Measurements from ENCODE around the gene WDR27. TPM values are rescaled to one million over a fixed set of nuclear protein-coding genes. Genes with fewer than 3 reads are reported as not detected.
"Not testable (repeated sequence)": the region's sequence is repeated elsewhere in the genome, so short reads cannot be mapped to it uniquely, and the experiment has no call there.

Gene WDR27
- polyA plus RNA-seq, 1 donor from 2014 or later: 8.6 TPM

GRCh38 chr6:169722362-169723199 is 20.8 kb upstream of the WDR27 start:
- Mint-ChIP-seq H3K4me1 (peaks cover 11 to 27% (median 24%) of the 10 kb centered on the region in 3 donors), H3K27me3 (no peaks in the 10 kb centered on the region), H3K9me3 (no peaks in the 10 kb centered on the region), H3K36me3 (no peaks in the 10 kb centered on the region), H3K4me3 (peak overlapping the region; percentile 91 to 97 (median 94)), H3K27ac (peak overlapping the region; percentile 91 to 99 (median 92))

GRCh38 chr6:169720207-169720855 is 18.5 kb upstream of the WDR27 start:
- Mint-ChIP-seq H3K27ac (peak overlapping the region in 2 of 3 donors; percentile 29 to 62), H3K27me3 (no peaks in the 10 kb centered on the region), H3K4me1 (peaks cover 11 to 27% (median 21%) of the 10 kb centered on the region in 3 donors), H3K36me3 (peaks cover 3% of the 10 kb centered on the region), H3K4me3 (peak overlapping the region in 1 of 4 donors; percentile 84), H3K9me3 (no peaks in the 10 kb centered on the region)

GRCh38 chr6:169719117-169719516 is 17.3 kb upstream of the WDR27 start:
- Mint-ChIP-seq H3K27me3 (no peaks in the 10 kb centered on the region), H3K27ac (peak overlapping the region in 1 of 3 donors; percentile 10), H3K4me3 (no peak overlapping the region), H3K9me3 (no peaks in the 10 kb centered on the region), H3K4me1 (peaks cover 9 to 28% (median 17%) of the 10 kb centered on the region in 3 donors), H3K36me3 (peaks cover 3% of the 10 kb centered on the region)

- Mint-ChIP-seq H3K4me1 (peaks cover 2 to 12% (median 2%) of the 10 kb centered on the region in 3 donors), H3K36me3 (peaks cover 3% of the 10 kb centered on the region), H3K4me3 (no peak overlapping the region), H3K9me3 (no peaks in the 10 kb centered on the region), H3K27me3 (no peaks in the 10 kb centered on the region), H3K27ac (no peak overlapping the region)
These were observed 12.8 kb upstream of the WDR27 start for GRCh38 chr6:169714595-169714994.

GRCh38 chr6:169714178-169714577 is 12.3 kb upstream of the WDR27 start:
- Mint-ChIP-seq H3K4me3 (no peak overlapping the region), H3K36me3 (peaks cover 3% of the 10 kb centered on the region)

GRCh38 chr6:169710009-169710408 is 8.2 kb upstream of the WDR27 start:
- Mint-ChIP-seq H3K4me3 (no peak overlapping the region), H3K9me3 (no peaks in the 10 kb centered on the region), H3K36me3 (no peaks in the 10 kb centered on the region), H3K27ac (no peak overlapping the region), H3K27me3 (no peaks in the 10 kb centered on the region), H3K4me1 (peaks cover 20 to 22% (median 21%) of the 10 kb centered on the region in 3 donors)

More at GRCh38 chr6:169714178-169714577, 12.3 kb upstream of the WDR27 start:
- Mint-ChIP-seq H3K27ac (no peak overlapping the region), H3K4me1 (peaks cover 4 to 8% (median 5%) of the 10 kb centered on the region in 3 donors), H3K9me3 (no peaks in the 10 kb centered on the region), H3K27me3 (no peaks in the 10 kb centered on the region)

- no peaks in the 10 kb centered on the region for H3K27me3 Mint-ChIP-seq
- H3K4me1 Mint-ChIP-seq: peaks cover 23 to 24% (median 24%) of the 10 kb centered on the region in 3 donors
- H3K9me3 Mint-ChIP-seq: no peaks in the 10 kb centered on the region
- no peak overlapping the region for H3K27ac Mint-ChIP-seq
- no peaks in the 10 kb centered on the region for H3K36me3 Mint-ChIP-seq
- no peak overlapping the region for H3K4me3 Mint-ChIP-seq
These were observed 7.5 kb upstream of the WDR27 start for GRCh38 chr6:169709293-169709692.

- peaks cover 36 to 38% (median 37%) of the 10 kb centered on the region in 3 donors for H3K4me1 Mint-ChIP-seq
- no peaks in the 10 kb centered on the region for H3K36me3 Mint-ChIP-seq
- H3K27ac Mint-ChIP-seq: no peak overlapping the region
- H3K9me3 Mint-ChIP-seq: no peaks in the 10 kb centered on the region
- H3K4me3 Mint-ChIP-seq: no peak overlapping the region
- H3K27me3 Mint-ChIP-seq: no peaks in the 10 kb centered on the region
These were observed 5.9 kb upstream of the WDR27 start for GRCh38 chr6:169707772-169708171.

- H3K4me3 Mint-ChIP-seq: peak overlapping the region; percentile 89 to 95 (median 92)
- peak overlapping the region; percentile 89 to 94 (median 91) for H3K27ac Mint-ChIP-seq
- H3K36me3 Mint-ChIP-seq: no peaks in the 10 kb centered on the region
- H3K27me3 Mint-ChIP-seq: no peaks in the 10 kb centered on the region
- no peaks in the 10 kb centered on the region for H3K9me3 Mint-ChIP-seq
- H3K4me1 Mint-ChIP-seq: peaks cover 34 to 41% (median 37%) of the 10 kb centered on the region in 3 donors
These were observed 1.0 kb upstream of the WDR27 start for GRCh38 chr6:169702840-169703246.

- Mint-ChIP-seq H3K4me1 (peaks cover 28 to 38% (median 29%) of the 10 kb centered on the region in 3 donors), H3K27ac (peak overlapping the region; percentile 89 to 94 (median 94)), H3K9me3 (no peaks in the 10 kb centered on the region), H3K4me3 (peak overlapping the region; percentile 89 to 98 (median 95)), H3K27me3 (no peaks in the 10 kb centered on the region), H3K36me3 (no peaks in the 10 kb centered on the region)
These were observed 397 bp downstream of the WDR27 start for GRCh38 chr6:169701311-169701953.

GRCh38 chr6:169700296-169700695 is 1.5 kb downstream of the WDR27 start:
- Mint-ChIP-seq H3K36me3 (peaks cover 2% of the 10 kb centered on the region), H3K4me1 (peaks cover 21 to 29% (median 22%) of the 10 kb centered on the region in 3 donors), H3K4me3 (peak overlapping the region; percentile 32 to 98 (median 82)), H3K27ac (peak overlapping the region in 1 of 3 donors; percentile 72), H3K27me3 (no peaks in the 10 kb centered on the region), H3K9me3 (peaks cover 0 to 5% (median 0%) of the 10 kb centered on the region in 3 donors)

- H3K36me3 Mint-ChIP-seq, H3K27me3 Mint-ChIP-seq, H3K9me3 Mint-ChIP-seq, H3K27ac Mint-ChIP-seq, H3K4me3 Mint-ChIP-seq: not testable (repeated sequence)
- H3K4me1 Mint-ChIP-seq: peaks cover 3 to 12% (median 7%) of the 10 kb centered on the region in 3 donors
These were observed 4.7 kb downstream of the WDR27 start for GRCh38 chr6:169697115-169697514.

GRCh38 chr6:169695131-169695530 is 6.7 kb downstream of the WDR27 start:
- H3K4me3 Mint-ChIP-seq: no peak overlapping the region

GRCh38 chr6:169692516-169692915 is 9.3 kb downstream of the WDR27 start:
- Mint-ChIP-seq H3K9me3 (peaks cover 0 to 9% (median 4%) of the 10 kb centered on the region in 3 donors), H3K4me3 (no peak overlapping the region), H3K4me1 (peaks cover 2 to 11% (median 5%) of the 10 kb centered on the region in 3 donors), H3K36me3 (peaks cover 22% of the 10 kb centered on the region), H3K27me3 (no peaks in the 10 kb centered on the region), H3K27ac (no peak overlapping the region)

More at GRCh38 chr6:169695131-169695530, 6.7 kb downstream of the WDR27 start:
- no peak overlapping the region for H3K27ac Mint-ChIP-seq
- peaks cover 15% of the 10 kb centered on the region for H3K36me3 Mint-ChIP-seq
- peaks cover 4 to 11% (median 9%) of the 10 kb centered on the region in 3 donors for H3K4me1 Mint-ChIP-seq
- no peaks in the 10 kb centered on the region for H3K27me3 Mint-ChIP-seq
- peaks cover 0 to 9% (median 2%) of the 10 kb centered on the region in 3 donors for H3K9me3 Mint-ChIP-seq

GRCh38 chr6:169691260-169691659 is 10.6 kb downstream of the WDR27 start:
- Mint-ChIP-seq H3K27me3 (no peaks in the 10 kb centered on the region), H3K27ac (no peak overlapping the region), H3K4me3 (no peak overlapping the region), H3K36me3 (peaks cover 32% of the 10 kb centered on the region), H3K9me3 (peaks cover 2 to 14% (median 4%) of the 10 kb centered on the region in 3 donors), H3K4me1 (peaks cover 2 to 11% (median 5%) of the 10 kb centered on the region in 3 donors)
